ENCODE measurements around the gene PCSK7.

Gene PCSK7

DNA sequence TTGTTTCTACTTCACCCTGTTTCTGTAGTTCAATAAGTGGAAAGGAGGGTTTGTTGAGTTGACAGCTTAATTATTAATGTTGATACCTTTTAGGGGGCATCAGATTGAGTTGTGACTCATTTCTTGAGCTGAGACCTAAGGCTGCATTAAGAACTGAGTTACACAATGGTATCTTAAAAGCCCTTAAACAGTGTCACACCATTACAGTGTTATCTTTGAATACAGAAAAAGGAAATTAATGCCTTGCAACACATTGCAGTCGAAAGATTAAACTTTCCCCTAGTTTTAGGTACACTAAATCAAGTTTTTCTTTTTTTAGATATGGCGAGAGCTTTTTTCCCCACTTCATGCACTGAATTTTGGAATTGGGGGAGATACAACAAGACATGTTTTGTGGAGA, 71.0 kb downstream of the PCSK7 start:
- no peak for DNase-seq (ENCODE audit: low read depth in 2 of 2)

DNA sequence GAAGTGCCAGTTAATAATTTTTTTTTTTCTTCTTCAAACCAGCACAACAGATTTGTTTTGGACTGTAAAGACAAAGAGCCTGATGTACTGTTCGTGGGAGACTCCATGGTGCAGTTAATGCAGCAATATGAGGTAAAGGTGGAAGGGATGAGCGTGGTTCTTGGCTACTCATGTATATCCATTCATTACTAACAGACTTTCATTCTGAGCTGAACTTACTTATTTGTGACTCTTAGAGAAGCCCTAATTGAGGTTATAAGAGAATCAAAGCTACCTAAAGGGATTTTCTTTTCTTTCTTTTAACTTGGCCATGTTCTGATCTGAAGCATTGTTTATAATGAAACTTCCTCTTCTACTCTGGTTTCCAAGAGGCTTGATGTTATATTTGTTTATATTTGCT, 72.0 kb downstream of the PCSK7 start:
- DNase-seq (ENCODE audit: low read depth in 2 of 2): no peak

DNA sequence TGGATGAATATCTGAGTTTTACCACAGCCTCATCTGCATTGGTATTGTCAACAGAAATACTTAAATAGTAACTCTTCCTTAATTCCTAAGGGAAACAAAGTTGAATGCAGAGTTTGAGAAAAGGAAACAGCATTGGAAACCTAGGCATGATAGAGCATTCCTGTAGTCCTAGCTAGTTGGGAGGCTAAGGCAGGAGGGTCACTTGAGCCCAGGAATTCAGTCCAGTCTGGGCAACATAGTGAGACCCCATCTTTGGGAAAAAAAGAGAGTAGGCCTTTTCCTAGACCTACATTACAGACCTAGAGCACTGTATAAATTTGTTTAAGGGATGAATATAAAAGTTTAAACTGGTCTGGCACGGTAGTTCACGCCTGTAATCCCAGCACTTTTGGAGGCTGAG, 74.4 kb downstream of the PCSK7 start:
- no peak for DNase-seq (ENCODE audit: low read depth in 2 of 2)

DNA sequence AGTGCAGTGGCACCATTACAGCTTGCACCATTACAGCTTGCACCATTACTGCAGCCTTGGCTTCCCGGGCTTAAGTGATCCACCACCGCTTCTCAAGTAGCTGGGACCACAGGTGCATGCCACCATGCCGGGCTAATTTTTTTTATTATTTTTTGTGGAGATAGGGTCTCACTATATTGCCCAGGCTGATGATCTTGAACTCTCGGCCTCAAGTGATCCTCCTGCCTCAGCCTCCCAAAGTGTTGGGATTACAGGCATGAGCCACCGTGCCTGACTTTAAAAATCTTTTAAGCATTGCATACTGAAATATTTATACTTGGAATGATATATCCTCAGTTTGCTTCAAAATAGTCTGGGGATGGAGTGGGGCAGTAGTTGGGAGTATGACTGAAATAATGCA, 77.4 kb downstream of the PCSK7 start:
- no peak for DNase-seq (ENCODE audit: low read depth in 2 of 2)
